ENCODE measurements around the gene BBX. TPM values are rescaled to one million over a fixed set of nuclear protein-coding genes. Genes with fewer than 3 reads are reported as not detected.

BBX gene
- total RNA-seq, 4 donors from 2014 or later, result 73.0 to 216 (median 106) TPM

DNA sequence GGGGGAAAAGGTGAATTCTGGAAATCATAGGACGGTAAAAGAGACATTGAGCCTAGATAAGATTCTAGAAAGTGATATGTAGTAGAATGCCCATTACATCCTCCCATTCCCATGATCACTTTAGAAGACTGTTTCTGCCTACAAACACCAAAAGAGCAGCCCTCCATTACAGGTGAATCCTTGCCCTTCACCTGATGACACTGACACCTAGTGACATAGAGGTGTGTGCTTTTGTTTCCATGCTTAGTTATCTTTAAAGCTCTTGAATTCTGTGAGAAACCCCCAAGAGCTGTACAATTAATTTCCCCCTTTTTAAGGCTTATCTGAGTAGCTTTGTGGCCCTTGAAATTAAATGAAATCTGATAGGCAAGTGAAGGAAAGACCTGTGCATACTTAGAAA, 8.3 kb upstream of the BBX start:
- no peaks in the 10 kb centered on the region for H3K9me3 ChIP-seq
- H3K36me3 ChIP-seq, result no peaks in the 10 kb centered on the region
- TF ChIP-seq, protein P1, sequence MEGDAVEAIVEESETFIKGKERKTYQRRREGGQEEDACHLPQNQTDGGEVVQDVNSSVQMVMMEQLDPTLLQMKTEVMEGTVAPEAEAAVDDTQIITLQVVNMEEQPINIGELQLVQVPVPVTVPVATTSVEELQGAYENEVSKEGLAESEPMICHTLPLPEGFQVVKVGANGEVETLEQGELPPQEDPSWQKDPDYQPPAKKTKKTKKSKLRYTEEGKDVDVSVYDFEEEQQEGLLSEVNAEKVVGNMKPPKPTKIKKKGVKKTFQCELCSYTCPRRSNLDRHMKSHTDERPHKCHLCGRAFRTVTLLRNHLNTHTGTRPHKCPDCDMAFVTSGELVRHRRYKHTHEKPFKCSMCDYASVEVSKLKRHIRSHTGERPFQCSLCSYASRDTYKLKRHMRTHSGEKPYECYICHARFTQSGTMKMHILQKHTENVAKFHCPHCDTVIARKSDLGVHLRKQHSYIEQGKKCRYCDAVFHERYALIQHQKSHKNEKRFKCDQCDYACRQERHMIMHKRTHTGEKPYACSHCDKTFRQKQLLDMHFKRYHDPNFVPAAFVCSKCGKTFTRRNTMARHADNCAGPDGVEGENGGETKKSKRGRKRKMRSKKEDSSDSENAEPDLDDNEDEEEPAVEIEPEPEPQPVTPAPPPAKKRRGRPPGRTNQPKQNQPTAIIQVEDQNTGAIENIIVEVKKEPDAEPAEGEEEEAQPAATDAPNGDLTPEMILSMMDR (IDR thresholded peaks at IDR 0.05), result no peak
- TF ChIP-seq POLR2A (IDR thresholded peaks at IDR 0.05), result no peak
- no peaks in the 10 kb centered on the region for H3K27me3 ChIP-seq
- no peak for DNase-seq
- no peak overlapping the region for H3K4me3 ChIP-seq (replicated peaks in 1 of 3)
- 89 to 90% methylated on average over 1 of the region's 1 CpG for WGBS, 2 donors
- H3K27ac ChIP-seq, result no peak overlapping the region
- intact Hi-C loops (cut with DNase I), result no loop called here
- H3K4me1 ChIP-seq, result no peaks in the 10 kb centered on the region

DNA sequence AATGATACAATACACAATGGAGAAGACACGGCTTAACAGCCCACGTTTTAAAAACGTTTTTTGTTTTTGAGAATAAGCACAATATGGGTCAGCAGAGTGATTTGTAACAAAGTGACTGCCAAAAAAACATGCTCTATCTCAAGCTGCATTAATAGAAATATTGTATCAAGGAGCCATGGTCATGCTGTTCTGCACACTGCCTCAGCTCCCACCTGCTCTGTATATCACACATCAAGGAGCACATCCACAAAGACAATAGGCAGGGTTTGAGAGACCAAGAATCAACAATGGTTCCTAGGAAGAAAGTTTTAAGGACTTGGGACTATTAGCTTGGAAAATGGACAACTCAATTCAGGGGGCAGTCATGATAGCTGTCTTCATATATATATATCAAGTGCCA, 6.3 kb upstream of the BBX start:
- Histone ChIP-seq H3K4me1 (no peaks in the 10 kb centered on the region), H3K27me3 (no peaks in the 10 kb centered on the region), H3K36me3 (no peaks in the 10 kb centered on the region), H3K9me3 (no peaks in the 10 kb centered on the region), H3K27ac (no peak overlapping the region), H3K4me3 (replicated peaks in 1 of 3) (no peak overlapping the region)
- no peak for TF ChIP-seq POLR2A (IDR thresholded peaks at IDR 0.05)
- TF ChIP-seq, protein P1 (IDR thresholded peaks at IDR 0.05), result no peak
- no peak for DNase-seq
- intact Hi-C loops (cut with DNase I), result no loop called here
- WGBS, 2 donors, result 63 to 70% methylated on average over 3 of the region's 3 CpGs

DNA sequence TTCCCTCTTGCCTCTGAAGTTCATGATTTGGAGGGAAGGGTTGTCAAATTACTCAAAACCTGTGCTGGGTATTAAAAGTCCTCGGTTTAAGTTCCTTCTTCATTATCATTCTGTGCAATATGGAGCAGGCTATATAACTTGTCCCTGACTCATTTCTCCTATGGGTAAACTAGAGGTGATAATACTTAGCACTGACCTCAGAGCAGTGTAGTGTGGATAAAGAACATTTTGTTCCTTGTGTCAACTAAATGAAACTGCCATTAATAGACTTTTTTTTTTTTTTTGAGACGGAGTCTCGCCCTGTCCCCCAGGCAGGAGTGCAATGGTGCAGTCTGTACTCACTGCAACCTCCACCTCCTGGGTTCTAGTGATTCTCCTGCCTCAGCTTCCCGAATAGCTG, 2.2 kb upstream of the BBX start:
- intact Hi-C loops (cut with DNase I), result loop anchor here (5.0 kb wide), 1 partner anchor 88 kb away; no protein-coding TSS in a partner anchor
- H3K36me3 ChIP-seq, result no peaks in the 10 kb centered on the region

DNA sequence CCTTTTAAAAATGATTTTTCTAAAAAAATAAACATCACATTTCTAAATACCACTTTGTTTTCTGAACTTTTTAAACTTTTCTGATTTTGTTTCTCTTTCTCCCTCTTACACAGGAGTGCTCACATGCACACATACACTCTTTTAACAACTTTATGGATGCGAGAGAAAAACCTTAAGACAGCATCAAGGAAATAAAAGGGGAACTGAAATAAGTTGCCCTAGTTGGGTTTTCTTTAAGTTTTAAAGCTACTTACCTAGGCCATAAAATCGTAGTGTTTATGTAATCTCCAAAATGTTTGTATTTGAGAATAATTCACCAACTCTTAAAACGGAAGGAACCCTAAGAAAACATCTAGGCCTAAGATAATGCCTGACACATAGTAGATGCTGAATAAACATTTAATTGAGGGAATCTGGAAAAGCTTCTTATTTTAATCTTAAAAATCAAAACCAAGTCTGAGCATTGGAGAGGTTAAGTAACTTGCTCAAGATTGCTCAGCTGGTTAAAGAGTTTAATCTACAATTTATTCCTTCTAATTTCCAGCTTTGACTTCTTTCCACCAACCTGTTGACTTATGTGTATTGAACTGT, 1.2 kb upstream of the BBX start:
- 91 to 93% methylated on average over 3 of the region's 3 CpGs for WGBS, 2 donors
- peaks cover 6 to 7% of the 10 kb centered on the region in 2 donors for H3K4me1 ChIP-seq
- DNase-seq, result no peak
- no peak overlapping the region for H3K4me3 ChIP-seq (replicated peaks in 1 of 3)
- no peaks in the 10 kb centered on the region for H3K27me3 ChIP-seq
- H3K9me3 ChIP-seq, result no peaks in the 10 kb centered on the region
- no peak overlapping the region for H3K27ac ChIP-seq
- TF ChIP-seq POLR2A (IDR thresholded peaks at IDR 0.05), result no peak
- TF ChIP-seq, protein P1 (IDR thresholded peaks at IDR 0.05), result no peak
- H3K36me3 ChIP-seq, result no peaks in the 10 kb centered on the region
- intact Hi-C loops (cut with DNase I), result loop anchor here (5.0 kb wide), 1 partner anchor 89 kb away; no protein-coding TSS in a partner anchor

More for the DNA sequence above, 2.2 kb upstream of the BBX start:
- H3K4me3 ChIP-seq (replicated peaks in 1 of 3), result no peak overlapping the region
- no peaks in the 10 kb centered on the region for H3K27me3 ChIP-seq
- H3K27ac ChIP-seq, result no peak overlapping the region
- no peaks in the 10 kb centered on the region for H3K9me3 ChIP-seq
- no peaks in the 10 kb centered on the region for H3K4me1 ChIP-seq
- no peak for TF ChIP-seq POLR2A (IDR thresholded peaks at IDR 0.05)
- TF ChIP-seq, protein P1 (IDR thresholded peaks at IDR 0.05), result no peak
- WGBS, 2 donors, result 91 to 97% methylated on average over 4 of the region's 4 CpGs
- DNase-seq, result no peak

DNA sequence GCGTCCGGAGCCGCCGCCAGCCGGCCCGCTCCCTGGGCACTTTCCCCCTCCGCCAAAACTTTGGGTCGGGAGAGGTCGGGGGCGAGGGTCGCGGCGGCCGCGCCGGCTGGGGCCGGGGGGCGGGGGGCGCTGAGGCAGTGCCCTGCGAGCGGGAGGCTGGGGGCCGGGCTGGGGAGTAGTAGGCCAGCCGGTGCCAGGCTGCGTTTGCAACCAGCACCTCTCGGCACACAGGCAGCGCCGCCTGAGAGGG, 452 bp downstream of the BBX start:
- TF ChIP-seq, protein P1 (IDR thresholded peaks at IDR 0.05), result no peak
- TF ChIP-seq POLR2A (IDR thresholded peaks at IDR 0.05), result no peak
- peak overlapping the region; percentile 98 for H3K27ac ChIP-seq
- WGBS, 2 donors, result no CpG with 5 or more reads among the region's 27 CpGs
- intact Hi-C loops (cut with DNase I), result loop anchor here (5.0 kb wide), 1 partner anchor 91 kb away; no protein-coding TSS in a partner anchor
- no peaks in the 10 kb centered on the region for H3K9me3 ChIP-seq
- no peaks in the 10 kb centered on the region for H3K36me3 ChIP-seq
- no peaks in the 10 kb centered on the region for H3K27me3 ChIP-seq
- peaks cover 6 to 8% of the 10 kb centered on the region in 2 donors for H3K4me1 ChIP-seq
- DNase-seq, result no peak
- peak overlapping the region; percentile 75 to 86 (median 82) for H3K4me3 ChIP-seq (replicated peaks in 1 of 3)

All from thyroid gland (tissue), 4 donors.